Measurements from ENCODE around the gene STH.

DNA sequence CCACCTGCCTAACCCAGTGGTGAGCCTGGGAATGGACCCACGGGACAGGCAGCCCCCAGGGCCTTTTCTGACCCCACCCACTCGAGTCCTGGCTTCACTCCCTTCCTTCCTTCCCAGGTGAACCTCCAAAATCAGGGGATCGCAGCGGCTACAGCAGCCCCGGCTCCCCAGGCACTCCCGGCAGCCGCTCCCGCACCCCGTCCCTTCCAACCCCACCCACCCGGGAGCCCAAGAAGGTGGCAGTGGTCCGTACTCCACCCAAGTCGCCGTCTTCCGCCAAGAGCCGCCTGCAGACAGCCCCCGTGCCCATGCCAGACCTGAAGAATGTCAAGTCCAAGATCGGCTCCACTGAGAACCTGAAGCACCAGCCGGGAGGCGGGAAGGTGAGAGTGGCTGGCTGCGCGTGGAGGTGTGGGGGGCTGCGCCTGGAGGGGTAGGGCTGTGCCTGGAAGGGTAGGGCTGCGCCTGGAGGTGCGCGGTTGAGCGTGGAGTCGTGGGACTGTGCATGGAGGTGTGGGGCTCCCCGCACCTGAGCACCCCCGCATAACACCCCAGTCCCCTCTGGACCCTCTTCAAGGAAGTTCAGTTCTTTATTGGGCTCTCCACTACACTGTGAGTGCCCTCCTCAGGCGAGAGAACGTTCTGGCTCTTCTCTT, 2.6 kb upstream of the STH start:
- TF ChIP-seq EZH2 (optimal IDR thresholded peaks at IDR 0.05; ENCODE audit: low read depth, low read length) (no peak), CTCF (IDR thresholded peaks at IDR 0.05; ENCODE audit: low read length) (no peak)
